Measurements from ENCODE around the gene HSF2. TPM values are rescaled to one million over a fixed set of nuclear protein-coding genes. Genes with fewer than 3 reads are reported as not detected.

HSF2 gene, protein sequence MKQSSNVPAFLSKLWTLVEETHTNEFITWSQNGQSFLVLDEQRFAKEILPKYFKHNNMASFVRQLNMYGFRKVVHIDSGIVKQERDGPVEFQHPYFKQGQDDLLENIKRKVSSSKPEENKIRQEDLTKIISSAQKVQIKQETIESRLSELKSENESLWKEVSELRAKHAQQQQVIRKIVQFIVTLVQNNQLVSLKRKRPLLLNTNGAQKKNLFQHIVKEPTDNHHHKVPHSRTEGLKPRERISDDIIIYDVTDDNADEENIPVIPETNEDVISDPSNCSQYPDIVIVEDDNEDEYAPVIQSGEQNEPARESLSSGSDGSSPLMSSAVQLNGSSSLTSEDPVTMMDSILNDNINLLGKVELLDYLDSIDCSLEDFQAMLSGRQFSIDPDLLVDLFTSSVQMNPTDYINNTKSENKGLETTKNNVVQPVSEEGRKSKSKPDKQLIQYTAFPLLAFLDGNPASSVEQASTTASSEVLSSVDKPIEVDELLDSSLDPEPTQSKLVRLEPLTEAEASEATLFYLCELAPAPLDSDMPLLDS
- total RNA-seq = 18.7 and 22.8 TPM in 2 replicates

- peak; percentile 93 to 98 for DNase-seq (ENCODE audit: low read depth in 2 of 2)
Observed at GRCh38 chr6:122399348-122400120, at the start of gene HSF2. Gene HSF2 (plus strand): TSS chr6:122399652. CDS start chr6:122399738, 86 bp downstream.

- DNase-seq (ENCODE audit: low read depth in 2 of 2) = no peak
Observed at GRCh38 chr6:122352981-122353664, 46.3 kb upstream of the HSF2 start.

GRCh38 chr6:122360809-122361208 is 38.6 kb upstream of the HSF2 start:
- DNase-seq (ENCODE audit: low read depth in 2 of 2) = no peak

DNA sequence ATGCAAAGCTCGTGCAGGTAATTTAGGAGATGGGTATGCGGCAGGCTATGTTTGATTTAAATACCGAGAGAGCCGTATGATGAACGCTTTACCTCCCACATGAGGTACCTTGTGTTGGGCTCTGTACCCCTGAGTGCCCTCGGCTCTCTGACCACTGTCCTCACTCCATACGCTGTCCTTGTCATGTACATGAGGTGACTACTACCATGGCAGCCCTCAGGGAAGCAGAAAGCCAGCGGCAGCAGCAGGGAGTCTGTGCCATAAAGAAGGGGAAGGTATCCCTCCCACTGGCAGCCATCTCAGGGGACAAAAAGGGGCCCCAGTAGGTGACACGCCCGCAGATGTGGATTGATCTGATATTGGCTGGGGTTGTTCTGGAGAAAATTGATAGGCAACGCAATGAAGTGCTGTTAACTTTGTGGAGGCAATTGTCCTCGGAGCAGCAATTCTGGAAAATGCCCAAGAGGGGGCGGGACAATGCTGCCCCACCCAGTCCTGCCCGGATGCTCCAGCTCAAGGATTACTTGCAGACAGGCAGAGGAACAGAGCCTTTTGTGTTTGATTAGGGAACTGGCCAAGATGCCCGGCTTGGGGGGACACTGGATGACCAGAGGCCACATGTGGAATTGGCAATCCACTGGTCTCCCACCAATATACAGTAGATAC is 38.0 kb upstream of the HSF2 start:
- no peak for DNase-seq (ENCODE audit: low read depth in 2 of 2)

GRCh38 chr6:122363769-122364483 is 35.5 kb upstream of the HSF2 start:
- no peak for DNase-seq (ENCODE audit: low read depth in 2 of 2)

DNA sequence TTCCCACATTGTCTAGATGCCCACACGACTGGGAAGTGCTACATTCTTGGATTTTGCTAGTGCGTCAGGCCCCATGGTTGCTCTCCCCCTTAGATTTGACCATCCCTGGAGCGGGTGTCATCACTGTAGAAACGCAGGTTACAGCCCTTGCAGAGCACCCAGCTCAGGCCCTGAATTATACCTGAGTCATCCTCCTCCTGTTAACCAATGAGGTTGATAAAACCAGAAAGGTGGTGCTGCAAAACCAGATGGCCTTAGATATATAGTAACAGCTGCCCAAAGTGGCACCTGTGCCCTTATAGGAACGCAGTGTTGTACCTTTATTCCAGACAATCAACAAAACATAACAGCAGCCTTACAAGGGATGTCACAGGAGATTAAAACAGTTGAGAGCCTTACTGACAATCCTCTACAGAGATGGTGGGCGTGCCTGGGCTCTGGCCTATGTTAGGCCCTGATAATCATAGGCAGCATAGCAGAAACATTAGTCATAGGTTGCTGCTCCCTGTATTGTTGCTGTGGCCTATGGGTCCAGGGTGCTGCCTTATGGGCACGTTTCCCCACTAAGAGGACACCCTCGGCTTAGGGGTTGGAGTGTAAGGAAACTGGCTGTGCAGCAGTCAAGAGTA is 33.6 kb upstream of the HSF2 start:
- DNase-seq (ENCODE audit: low read depth in 2 of 2) = no peak

GRCh38 chr6:122367171-122367570 is 32.3 kb upstream of the HSF2 start:
- DNase-seq (ENCODE audit: low read depth in 2 of 2) = no peak

DNA sequence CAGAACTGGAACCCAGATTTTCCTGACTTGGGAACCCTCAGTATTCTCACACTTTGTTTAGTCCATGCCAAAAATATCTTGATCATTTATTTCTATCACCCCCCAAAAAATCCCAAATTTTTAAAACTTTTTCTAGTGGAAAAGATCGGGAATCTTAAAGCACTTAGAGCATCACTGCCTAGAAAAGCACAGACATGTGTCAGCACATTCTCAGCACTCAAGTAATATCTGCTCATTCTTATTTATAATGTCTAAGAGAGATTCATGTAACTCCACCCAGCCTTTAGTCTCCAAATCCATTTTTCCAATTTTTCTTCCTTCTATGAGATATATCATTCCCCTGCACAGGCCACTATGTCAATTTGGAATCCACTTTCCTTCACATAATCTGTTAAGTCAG is 29.9 kb upstream of the HSF2 start:
- no peak for DNase-seq (ENCODE audit: low read depth in 2 of 2)

- peak in 1 of 2 donors; percentile 2 for DNase-seq (ENCODE audit: low read depth in 2 of 2)
Observed at GRCh38 chr6:122372647-122373046, 26.8 kb upstream of the HSF2 start.

DNA sequence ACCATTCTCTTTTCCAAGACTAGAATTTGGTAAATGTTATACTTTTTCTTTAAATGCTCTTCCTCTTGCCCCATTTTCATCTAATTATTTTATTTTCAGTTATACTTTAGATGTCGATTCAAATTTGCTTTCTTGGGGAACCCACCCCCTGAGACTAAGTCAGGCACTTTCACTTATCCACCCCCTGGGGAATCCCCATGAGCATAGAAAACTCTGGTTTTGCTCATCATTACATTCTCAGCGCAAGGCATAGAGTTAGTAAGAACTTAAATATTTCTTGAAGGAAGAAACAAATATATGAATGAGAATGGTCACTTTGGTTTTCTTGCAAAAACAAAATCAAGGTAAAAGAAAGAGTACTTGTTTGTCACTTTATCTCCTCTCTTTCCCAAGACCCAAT is 25.1 kb upstream of the HSF2 start:
- no peak for DNase-seq (ENCODE audit: low read depth in 2 of 2)

DNA sequence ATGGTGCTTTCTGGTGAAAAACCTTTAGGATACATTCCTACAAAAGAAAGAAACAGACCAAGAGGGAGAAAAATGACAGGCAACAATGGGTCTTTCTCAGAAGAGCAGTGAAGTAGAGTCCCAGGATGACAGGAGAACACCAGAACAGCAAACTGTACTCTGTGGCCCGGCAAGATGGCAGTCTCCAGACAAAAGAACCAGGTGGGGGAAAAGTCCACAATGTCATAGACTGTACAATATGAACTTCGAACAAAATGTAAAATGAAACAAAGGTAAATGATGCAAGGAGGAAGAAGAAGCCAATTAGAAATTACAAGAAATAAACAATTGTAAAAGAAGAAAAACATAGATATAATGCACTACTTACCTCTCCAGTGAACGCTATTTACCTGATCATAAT is 23.2 kb upstream of the HSF2 start:
- no peak for DNase-seq (ENCODE audit: low read depth in 2 of 2)

- DNase-seq (ENCODE audit: low read depth in 2 of 2) = peak; percentile 60 to 75
Observed at GRCh38 chr6:122381494-122382265, 17.8 kb upstream of the HSF2 start.

DNA sequence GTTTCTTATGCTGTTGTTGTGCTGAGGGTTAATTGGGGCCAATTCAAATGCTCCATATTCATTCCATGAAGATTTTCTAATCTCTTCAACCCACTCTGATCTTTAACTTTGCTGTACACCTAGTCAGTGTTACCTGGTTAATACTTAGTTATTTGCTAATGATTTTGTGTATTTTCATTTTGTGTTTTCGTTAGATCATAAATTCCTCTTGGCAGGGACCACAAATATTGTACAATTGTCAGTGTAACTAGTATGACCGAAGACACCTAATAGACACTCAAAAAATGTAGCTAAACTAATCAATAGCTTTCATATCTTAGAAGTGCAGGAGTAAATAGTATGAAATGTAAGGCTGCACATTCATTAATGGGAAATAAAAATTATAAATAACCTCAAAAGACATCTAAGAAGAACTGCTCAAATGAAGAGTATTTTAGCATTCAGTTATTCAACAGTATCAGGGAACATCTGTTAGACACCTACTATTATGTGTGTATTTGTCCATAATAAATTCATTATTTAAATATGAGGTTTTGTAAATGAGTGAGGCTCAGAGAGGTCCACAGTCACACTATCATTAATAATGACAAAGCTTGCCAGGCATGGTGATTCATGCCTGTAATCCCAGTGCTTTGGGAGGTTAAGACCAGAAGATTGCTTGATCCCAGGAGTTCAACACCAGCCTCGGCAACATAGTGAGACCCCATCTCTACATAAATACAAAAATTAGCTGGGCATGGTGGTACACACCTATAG is 13.4 kb upstream of the HSF2 start:
- no peak for DNase-seq (ENCODE audit: low read depth in 2 of 2)

DNA sequence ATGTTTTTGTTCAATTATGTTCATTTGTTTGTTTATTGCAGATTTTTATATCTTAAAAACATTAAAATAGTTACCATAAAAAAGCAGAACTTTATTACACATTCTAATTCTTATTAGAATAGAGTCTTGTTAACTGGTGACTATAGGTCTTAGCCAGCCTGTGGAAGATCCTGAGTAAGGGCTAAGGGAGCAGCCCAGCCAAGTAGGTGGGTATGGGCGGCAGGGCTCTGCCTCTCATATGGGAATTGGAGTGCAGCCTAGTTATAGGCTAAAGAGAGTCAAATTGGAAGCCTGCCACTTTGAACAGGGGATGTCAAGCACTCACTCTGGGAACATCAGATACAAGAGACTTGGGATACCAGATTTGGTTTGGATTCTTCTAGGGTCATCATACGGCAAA is 10.5 kb upstream of the HSF2 start:
- DNase-seq (ENCODE audit: low read depth in 2 of 2) = no peak

DNA sequence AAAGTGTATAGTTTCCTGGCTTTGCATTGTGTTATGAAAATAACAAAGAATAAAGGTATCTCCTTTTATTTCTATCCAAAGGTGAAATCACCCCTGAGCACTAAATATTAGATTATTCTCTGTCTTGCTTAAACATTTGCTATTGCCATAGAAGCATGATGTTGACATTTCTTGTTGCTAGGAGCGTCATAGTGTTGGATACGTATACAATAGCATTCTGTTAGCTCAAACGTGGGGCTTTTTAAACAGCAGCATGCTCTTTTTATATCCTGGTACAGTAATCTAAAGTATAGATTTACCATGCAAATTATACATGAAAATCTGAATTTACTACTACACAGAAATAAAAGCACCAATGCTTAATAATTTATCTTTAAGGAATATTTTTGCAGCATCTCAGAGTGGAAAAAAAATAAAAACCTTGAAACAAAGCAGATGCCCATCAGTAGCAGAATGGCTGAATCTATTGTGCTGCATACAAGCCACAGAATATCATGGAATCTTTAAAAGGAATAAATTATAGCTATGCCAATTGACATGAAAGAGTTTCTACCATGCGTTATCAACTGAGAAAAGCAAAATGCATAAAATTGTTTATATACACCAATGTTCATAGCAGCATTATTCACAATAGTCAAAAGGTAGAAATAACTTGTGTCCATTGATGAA is 9.6 kb upstream of the HSF2 start:
- no peak for DNase-seq (ENCODE audit: low read depth in 2 of 2)

- DNase-seq (ENCODE audit: low read depth in 2 of 2) = no peak
Observed at GRCh38 chr6:122392564-122393350, 6.7 kb upstream of the HSF2 start.

DNA sequence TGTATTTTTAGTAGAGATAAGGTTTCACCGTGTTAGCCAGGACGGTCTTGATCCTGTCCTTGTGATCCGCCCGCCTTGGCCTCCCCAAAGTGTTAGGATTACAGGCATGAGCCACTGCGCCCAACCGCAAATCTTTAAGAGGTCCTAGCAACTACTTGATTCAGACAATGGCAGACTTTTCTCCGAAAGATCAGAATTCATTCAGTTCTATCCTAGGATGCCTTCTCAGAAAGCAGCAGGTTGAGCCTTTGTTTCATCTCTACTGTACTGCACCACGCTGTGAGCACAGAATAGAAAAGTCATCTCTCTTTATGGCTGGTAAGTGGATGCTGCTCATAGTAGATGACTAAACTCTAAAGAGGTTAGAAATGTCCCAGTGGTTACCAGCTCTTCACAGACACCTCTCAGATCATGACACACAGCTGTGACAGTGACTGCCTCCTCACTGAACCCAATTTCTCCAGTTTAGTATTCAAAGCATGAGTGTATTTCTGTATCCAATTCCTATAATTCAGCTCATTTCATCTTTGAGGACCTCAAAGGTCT is 6.0 kb upstream of the HSF2 start:
- DNase-seq (ENCODE audit: low read depth in 2 of 2) = no peak

Data from dermis microvascular lymphatic vessel endothelial cell (primary cell).